HepG2 (cell line): Measurements from ENCODE around the gene RABL6. TPM values are rescaled to one million over a fixed set of nuclear protein-coding genes. Genes with fewer than 3 reads are reported as not detected.

ENCODE experiments used
- ARID4A ChIP-seq: sonication (generic); formaldehyde crosslinking; IDR thresholded peaks from 2 replicates; pipeline ENCODE4 v1.5.0; 2020; ENCODE audit warnings: mild to moderate bottlenecking, missing genetic modification reagents, borderline replicate concordance
- FOXA3 ChIP-seq: IDR thresholded peaks from 2 replicates; pipeline ENCODE4 v1.6.1; 2016; ENCODE audit warnings: missing genetic modification reagents, missing compliant biosample characterization
- KDM2A ChIP-seq: sonication (generic); formaldehyde crosslinking; IDR thresholded peaks from 2 replicates; pipeline ENCODE4 v1.4.0; 2020; ENCODE audit warnings: low read depth, missing genetic modification reagents, borderline replicate concordance
- MZF1 ChIP-seq: sonication (generic); formaldehyde crosslinking; IDR thresholded peaks from 2 replicates; pipeline ENCODE4 v1.8.1; 2023; ENCODE audit warnings: mild to moderate bottlenecking, missing genetic modification reagents, borderline replicate concordance
- NFRKB ChIP-seq: fragments of 450-650 bp; IDR thresholded peaks from 2 replicates; pipeline ENCODE4 v1.6.1; 2017
- PAF1 ChIP-seq: IDR thresholded peaks from 2 replicates; pipeline ENCODE4 v1.6.1; 2016; ENCODE audit warnings: missing genetic modification reagents, missing compliant biosample characterization
- RBAK ChIP-seq: sonication (generic); formaldehyde crosslinking; IDR thresholded peaks from 2 replicates; pipeline ENCODE4 v1.5.1; 2020; ENCODE audit warnings: mild to moderate bottlenecking, missing genetic modification reagents
- RXRA ChIP-seq: sonication (generic); formaldehyde crosslinking; IDR thresholded peaks from 2 replicates; pipeline ENCODE4 v1.5.1; 2020; ENCODE audit warnings: missing genetic modification reagents
- SAFB2 ChIP-seq: sonication (generic); formaldehyde crosslinking; IDR thresholded peaks from 2 replicates; pipeline ENCODE4 v1.5.1; 2020; ENCODE audit warnings: missing genetic modification reagents, low read depth, mild to moderate bottlenecking, borderline replicate concordance
- SMAD9 ChIP-seq: sonication (generic); formaldehyde crosslinking; IDR thresholded peaks from 2 replicates; pipeline ENCODE4 v1.5.1; 2020; ENCODE audit warnings: mild to moderate bottlenecking, missing genetic modification reagents
- TFDP2 ChIP-seq: sonication (generic); formaldehyde crosslinking; IDR thresholded peaks from 2 replicates; pipeline ENCODE4 v1.4.0; 2020; ENCODE audit warnings: missing genetic modification reagents
- THAP8 ChIP-seq: sonication (generic); formaldehyde crosslinking; IDR thresholded peaks from 2 replicates; pipeline ENCODE4 v1.5.1; 2020; ENCODE audit warnings: missing genetic modification reagents, mild to moderate bottlenecking, borderline replicate concordance
- ZBTB26 ChIP-seq: IDR thresholded peaks from 2 replicates; pipeline ENCODE4 v1.6.1; 2016; ENCODE audit warnings: missing compliant biosample characterization, missing genetic modification reagents, borderline replicate concordance
- ZBTB7A ChIP-seq: sonication (generic); formaldehyde crosslinking; IDR thresholded peaks from 2 replicates; pipeline ENCODE4 v1.8.0; 2022; ENCODE audit warnings: mild to moderate bottlenecking, missing genetic modification reagents
- ZC3H13 ChIP-seq: sonication (generic); formaldehyde crosslinking; IDR thresholded peaks from 2 replicates; pipeline ENCODE4 v1.8.1; 2023; ENCODE audit warnings: mild to moderate bottlenecking, missing genetic modification reagents, moderate library complexity
- ZNF383 ChIP-seq: sonication (generic); formaldehyde crosslinking; IDR thresholded peaks from 2 replicates; pipeline ENCODE4 v1.4.0; 2020; ENCODE audit warnings: missing genetic modification reagents, mild to moderate bottlenecking, borderline replicate concordance
- ZNF564 ChIP-seq: sonication (generic); formaldehyde crosslinking; IDR thresholded peaks from 2 replicates; pipeline ENCODE4 v1.8.1; 2023; ENCODE audit warnings: mild to moderate bottlenecking, missing genetic modification reagents
- ZNF629 ChIP-seq: sonication (generic); formaldehyde crosslinking; conservative IDR thresholded peaks from 2 replicates; pipeline ENCODE4 v1.5.0; 2020; ENCODE audit warnings: missing genetic modification reagents
- ZNF710 ChIP-seq: sonication (generic); formaldehyde crosslinking; IDR thresholded peaks from 2 replicates; pipeline ENCODE4 v1.5.0; 2020; ENCODE audit warnings: mild to moderate bottlenecking, missing genetic modification reagents, borderline replicate concordance
- polyA plus RNA-seq, 8 experiments: library from polyadenylated mRNA; depleted of rRNA in 3 of 8; stranded (reverse) in 7 of 8; unstranded in 1 of 8; fragments of >200 nt; fragmentation: Illumina TruSeq in 4 of 8; extraction: Trizol in 4 of 8; gene quantifications; 2 replicates each; pipeline versions ENCODE4 v1.2.1 to v1.2.3, GENCODE V29; 2011 to 2016; ENCODE audit warnings: low read depth in 4 of 8, missing spikeins in 1 of 8, mixed read lengths in 1 of 8; ENCODE audit not compliant: insufficient read depth in 1 of 8
- total RNA-seq, 5 experiments: library from RNA; depleted of rRNA; stranded (reverse); fragments of >200 nt; fragmentation: Illumina TruSeq; extraction: Trizol; gene quantifications; 2 replicates each; pipeline ENCODE4 v1.2.3, GENCODE V29; 2016; ENCODE audit warnings: low read depth in 1 of 5

The RABL6 gene
- total and polyA plus RNA-seq, 2 of the 13 experiments (the other 11 are each of a cell fraction or from before 2014, with no cell fraction given) = 81.5 to 125 TPM

GRCh38 chr9:136792321-136793085, 15.2 kb upstream of the RABL6 start (continued):
- TF ChIP-seq THAP8 (CRISPR knock-in tag) = no peak
- no peak for TF ChIP-seq ARID4A (CRISPR knock-in tag)
- TF ChIP-seq SMAD9 (CRISPR knock-in tag) = no peak
- TF ChIP-seq ZNF383 (CRISPR knock-in tag) = no peak
- TF ChIP-seq NFRKB = no peak
- no peak for TF ChIP-seq ZNF629
- no peak for TF ChIP-seq FOXA3 (CRISPR knock-in tag)
- no peak for TF ChIP-seq ZBTB7A (CRISPR knock-in tag)
- no peak for TF ChIP-seq RXRA
- TF ChIP-seq ZC3H13 = no peak
- TF ChIP-seq KDM2A (CRISPR knock-in tag) = no peak
- TF ChIP-seq MZF1 = no peak
- TF ChIP-seq ZNF710 = no peak
- no peak for TF ChIP-seq SAFB2 (CRISPR knock-in tag)
- 0 out of 2 replicates have a peak, but pooled peaks have one; percentile 15 for TF ChIP-seq TFDP2 (CRISPR knock-in tag)
- no peak for TF ChIP-seq RBAK (CRISPR knock-in tag)
- no peak for TF ChIP-seq PAF1 (CRISPR knock-in tag)
- TF ChIP-seq ZNF564 (CRISPR knock-in tag) = no peak
- no peak for TF ChIP-seq ZBTB26 (CRISPR knock-in tag)
